GM21786 (cell line): ENCODE measurements around the gene WDR37.

ENCODE experiments used
- ATAC-seq: cut with Tn5 transposase; IDR thresholded peaks from one replicate; pipeline ENCODE4 v1.9.1; 2021; ENCODE audit not compliant: unreplicated experiment

WDR37 gene

GRCh38 chr10:1070919-1071318 is 14.7 kb downstream of the WDR37 start:
- no peak for ATAC-seq

- ATAC-seq = no peak
These were observed 18.0 kb downstream of the WDR37 start for GRCh38 chr10:1074052-1074747.

- ATAC-seq = no peak
These were observed 18.6 kb downstream of the WDR37 start for GRCh38 chr10:1074748-1075308.

GRCh38 chr10:1078668-1079067 is 22.5 kb downstream of the WDR37 start:
- no peak for ATAC-seq

GRCh38 chr10:1083581-1083980 is 27.4 kb downstream of the WDR37 start:
- ATAC-seq = no peak

- no peak for ATAC-seq
These were observed 28.1 kb downstream of the WDR37 start for GRCh38 chr10:1084011-1084950.

GRCh38 chr10:1085258-1085657 is 29.1 kb downstream of the WDR37 start:
- ATAC-seq = no peak

- no peak for ATAC-seq
These were observed 30.6 kb downstream of the WDR37 start for GRCh38 chr10:1086787-1087186.

- no peak for ATAC-seq
These were observed 33.0 kb downstream of the WDR37 start for GRCh38 chr10:1089017-1089689.

- ATAC-seq = no peak
These were observed 34.5 kb downstream of the WDR37 start for GRCh38 chr10:1090696-1091095.

- ATAC-seq = no peak
These were observed 37.5 kb downstream of the WDR37 start for GRCh38 chr10:1093696-1094095.

GRCh38 chr10:1094112-1095057 is 38.2 kb downstream of the WDR37 start:
- no peak for ATAC-seq

- ATAC-seq = no peak
These were observed 39.3 kb downstream of the WDR37 start for GRCh38 chr10:1095498-1095897.

- no peak for ATAC-seq
These were observed 40.2 kb downstream of the WDR37 start for GRCh38 chr10:1096287-1096889.

- ATAC-seq = no peak
These were observed 41.3 kb downstream of the WDR37 start for GRCh38 chr10:1097436-1097835.

- ATAC-seq = no peak
These were observed 44.0 kb downstream of the WDR37 start for GRCh38 chr10:1100143-1100542.

- ATAC-seq = no peak
These were observed 44.6 kb downstream of the WDR37 start for GRCh38 chr10:1100691-1101368.

- ATAC-seq = no peak
These were observed 45.8 kb downstream of the WDR37 start for GRCh38 chr10:1101946-1102345.

GRCh38 chr10:1102416-1102815 is 46.2 kb downstream of the WDR37 start:
- ATAC-seq = no peak
